ENCODE measurements around the gene DET1. TPM values are rescaled to one million over a fixed set of nuclear protein-coding genes. Genes with fewer than 3 reads are reported as not detected.

The DET1 gene
- total and polyA plus RNA-seq, 2 donors (not counting 1 experiment from before 2014, with no cell fraction given), result 6.7 to 10.1 TPM

DNA sequence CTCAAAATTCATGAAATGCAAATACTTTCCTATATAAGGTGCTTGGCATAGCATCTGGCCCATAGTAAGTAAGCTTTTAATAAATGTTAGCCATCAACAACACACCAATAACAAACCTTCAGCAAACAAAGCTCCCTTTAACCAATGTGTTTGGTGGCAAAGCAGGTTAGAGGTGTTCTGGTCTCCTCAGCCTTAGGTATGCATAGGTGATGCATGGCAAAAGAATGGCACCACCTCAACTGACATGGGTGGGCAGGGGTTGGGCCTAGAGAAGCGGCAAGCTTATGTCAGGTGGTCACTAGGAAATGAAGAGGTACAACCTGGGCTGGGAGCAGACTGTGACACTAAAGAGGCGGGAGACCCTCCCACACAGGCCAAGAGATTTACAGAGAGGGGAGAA lies 40.8 kb downstream of the DET1 start:
- Mint-ChIP-seq H3K4me1 (no peaks in the 10 kb centered on the region), H3K27ac (no peak overlapping the region), H3K4me3 (no peak overlapping the region), H3K9me3 (ENCODE audit: insufficient read depth) (no peaks in the 10 kb centered on the region), H3K27me3 (no peaks in the 10 kb centered on the region)
- intact Hi-C loops (cut with micrococcal nuclease), result no loop called here
- ChIA-PET POLR2A (no interaction called here), CTCF (no interaction called here)
- peaks cover 0 to 23% of the 10 kb centered on the region in 2 experiments for H3K36me3 ChIP-seq (replicated peaks in 1 of 2; ENCODE audit: control extremely low read depth in 1 of 2, control insufficient read depth in 1 of 2, extremely low read depth in 1 of 2, insufficient read depth in 2 of 2, low read length in 1 of 2)
- H3K9me3 ChIP-seq (ENCODE audit: control extremely low read depth in 1 of 3, control insufficient read depth in 2 of 3, insufficient read depth in 1 of 3, low read length in 2 of 3), result no peaks in the 10 kb centered on the region
- TF ChIP-seq EZH2 (IDR thresholded peaks at IDR 0.05; ENCODE audit: borderline replicate concordance, insufficient read depth, low read depth, low read length, poor library complexity, severe bottlenecking), result no peak
- TF ChIP-seq, protein P1, sequence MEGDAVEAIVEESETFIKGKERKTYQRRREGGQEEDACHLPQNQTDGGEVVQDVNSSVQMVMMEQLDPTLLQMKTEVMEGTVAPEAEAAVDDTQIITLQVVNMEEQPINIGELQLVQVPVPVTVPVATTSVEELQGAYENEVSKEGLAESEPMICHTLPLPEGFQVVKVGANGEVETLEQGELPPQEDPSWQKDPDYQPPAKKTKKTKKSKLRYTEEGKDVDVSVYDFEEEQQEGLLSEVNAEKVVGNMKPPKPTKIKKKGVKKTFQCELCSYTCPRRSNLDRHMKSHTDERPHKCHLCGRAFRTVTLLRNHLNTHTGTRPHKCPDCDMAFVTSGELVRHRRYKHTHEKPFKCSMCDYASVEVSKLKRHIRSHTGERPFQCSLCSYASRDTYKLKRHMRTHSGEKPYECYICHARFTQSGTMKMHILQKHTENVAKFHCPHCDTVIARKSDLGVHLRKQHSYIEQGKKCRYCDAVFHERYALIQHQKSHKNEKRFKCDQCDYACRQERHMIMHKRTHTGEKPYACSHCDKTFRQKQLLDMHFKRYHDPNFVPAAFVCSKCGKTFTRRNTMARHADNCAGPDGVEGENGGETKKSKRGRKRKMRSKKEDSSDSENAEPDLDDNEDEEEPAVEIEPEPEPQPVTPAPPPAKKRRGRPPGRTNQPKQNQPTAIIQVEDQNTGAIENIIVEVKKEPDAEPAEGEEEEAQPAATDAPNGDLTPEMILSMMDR (IDR thresholded peaks at IDR 0.05), result no peak
- no peak overlapping the region for H3K9ac ChIP-seq (ENCODE audit: low read length)
- no peak overlapping the region for H2AFZ ChIP-seq (ENCODE audit: insufficient read depth, low read depth, low read length, poor library complexity, severe bottlenecking)
- ATAC-seq (ENCODE audit: low read depth), result no peak
- H3K4me3 ChIP-seq (ENCODE audit: control extremely low read depth in 1 of 5, extremely low read depth in 1 of 5, insufficient read depth in 1 of 5, low read depth in 2 of 5, low read length in 4 of 5), result no peak overlapping the region
- no peaks in the 10 kb centered on the region for H3K27me3 ChIP-seq (replicated peaks in 1 of 4; ENCODE audit: control extremely low read depth in 1 of 4, control insufficient read depth in 3 of 4, insufficient read depth in 4 of 4, low read length in 3 of 4)
- H3K79me2 ChIP-seq (ENCODE audit: control insufficient read depth, insufficient read depth, low read length), result no peaks in the 10 kb centered on the region
- no peak overlapping the region for H3K27ac ChIP-seq (ENCODE audit: low read length in 2 of 2)
- WGBS (ENCODE audit: insufficient coverage), result 100% methylated on average over 1 of the region's 2 CpGs
- no peak overlapping the region for H3K4me2 ChIP-seq (replicated peaks; ENCODE audit: low read depth, low read length, poor library complexity, severe bottlenecking)
- H4K20me1 ChIP-seq (ENCODE audit: control insufficient read depth, insufficient read depth, low read length, poor library complexity, severe bottlenecking), result no peaks in the 10 kb centered on the region
- H3K4me1 ChIP-seq (ENCODE audit: control insufficient read depth in 2 of 2, insufficient read depth in 2 of 2, low read length in 2 of 2), result no peaks in the 10 kb centered on the region
- no peak for DNase-seq

DNA sequence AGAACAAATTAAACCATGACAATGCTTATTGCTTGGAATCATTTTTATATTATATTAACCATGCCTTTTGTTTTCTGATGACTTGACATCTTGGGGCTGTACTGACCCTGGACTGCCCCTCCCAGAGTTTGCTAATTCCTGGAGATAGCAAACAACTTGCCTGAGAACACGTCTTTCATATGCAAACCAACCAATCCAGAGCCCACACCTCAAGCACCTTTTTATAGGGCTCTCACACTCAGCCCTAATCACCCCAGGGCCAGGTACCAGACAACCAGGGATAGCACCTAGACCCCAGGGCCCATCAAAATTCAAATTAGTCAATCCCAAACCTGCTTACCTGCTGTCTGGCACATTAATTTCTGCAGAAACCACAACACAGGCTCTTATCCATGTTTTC lies 42.0 kb downstream of the DET1 start:
- intact Hi-C loops (cut with micrococcal nuclease), result no loop called here

More for the DNA sequence above, 42.0 kb downstream of the DET1 start:
- TF ChIP-seq EZH2 (IDR thresholded peaks at IDR 0.05; ENCODE audit: borderline replicate concordance, insufficient read depth, low read depth, low read length, poor library complexity, severe bottlenecking), result no peak
- TF ChIP-seq, protein P1 (IDR thresholded peaks at IDR 0.05), result no peak
- H3K9me3 ChIP-seq (ENCODE audit: control extremely low read depth in 1 of 3, control insufficient read depth in 2 of 3, insufficient read depth in 1 of 3, low read length in 2 of 3), result no peaks in the 10 kb centered on the region
- no peak overlapping the region for H3K9ac ChIP-seq (ENCODE audit: low read length)
- H2AFZ ChIP-seq (ENCODE audit: insufficient read depth, low read depth, low read length, poor library complexity, severe bottlenecking), result no peak overlapping the region
- H3K4me2 ChIP-seq (replicated peaks; ENCODE audit: low read depth, low read length, poor library complexity, severe bottlenecking), result no peak overlapping the region
- H3K27ac ChIP-seq (ENCODE audit: low read length in 2 of 2), result no peak overlapping the region
- Mint-ChIP-seq H3K27ac (no peak overlapping the region), H3K9me3 (ENCODE audit: insufficient read depth) (no peaks in the 10 kb centered on the region), H3K4me3 (no peak overlapping the region), H3K27me3 (no peaks in the 10 kb centered on the region), H3K4me1 (no peaks in the 10 kb centered on the region)
- H4K20me1 ChIP-seq (ENCODE audit: control insufficient read depth, insufficient read depth, low read length, poor library complexity, severe bottlenecking), result no peaks in the 10 kb centered on the region
- POLR2A ChIA-PET, result no interaction called here
- CTCF ChIA-PET, result no interaction called here
- no peaks in the 10 kb centered on the region for H3K27me3 ChIP-seq (replicated peaks in 1 of 4; ENCODE audit: control extremely low read depth in 1 of 4, control insufficient read depth in 3 of 4, insufficient read depth in 4 of 4, low read length in 3 of 4)
- no peak overlapping the region for H3K4me3 ChIP-seq (ENCODE audit: control extremely low read depth in 1 of 5, extremely low read depth in 1 of 5, insufficient read depth in 1 of 5, low read depth in 2 of 5, low read length in 4 of 5)
- H3K4me1 ChIP-seq (ENCODE audit: control insufficient read depth in 2 of 2, insufficient read depth in 2 of 2, low read length in 2 of 2), result no peaks in the 10 kb centered on the region
- 86% methylated on average over 1 of the region's 1 CpG for WGBS (ENCODE audit: insufficient coverage)
- no peaks in the 10 kb centered on the region for H3K79me2 ChIP-seq (ENCODE audit: control insufficient read depth, insufficient read depth, low read length)
- DNase-seq (no peak), ATAC-seq (ENCODE audit: low read depth) (no peak)
- peaks cover 0 to 16% of the 10 kb centered on the region in 2 experiments for H3K36me3 ChIP-seq (replicated peaks in 1 of 2; ENCODE audit: control extremely low read depth in 1 of 2, control insufficient read depth in 1 of 2, extremely low read depth in 1 of 2, insufficient read depth in 2 of 2, low read length in 1 of 2)
